Left lung (tissue), 10 donors: ENCODE data around the gene WDR33. TPM values are rescaled to one million over a fixed set of nuclear protein-coding genes. Genes with fewer than 3 reads are reported as not detected.

Experiments used
- ATAC-seq: fragments of 200-7000 bp; cut with Tn5 transposase; one replicate; pipeline ENCODE4 v1.9.1; 2020; ENCODE audit warnings: moderate library complexity
- DNase-seq, 4 donors: peaks; one replicate each; pipeline ENCODE4 v3.0.0-alpha.2; 2013 to 2020
- H3K27ac ChIP-seq, 2 donors: fragments of 200-600 bp; sonication (generic) in 1 of 2; one replicate each; pipeline versions ENCODE4 v1.5.0 to v1.8.0; 2020 to 2021
- H3K27me3 ChIP-seq, 2 donors: fragments of 200-600 bp; sonication (generic) in 1 of 2; one replicate each; pipeline versions ENCODE4 v1.5.0 to v1.8.0; 2020 to 2021
- H3K36me3 ChIP-seq, 2 donors: fragments of 200-600 bp; sonication (generic) in 1 of 2; one replicate each; pipeline versions ENCODE4 v1.5.0 to v1.8.0; 2020 to 2021
- H3K4me1 ChIP-seq, 2 donors: fragments of 200-600 bp; one replicate each; pipeline ENCODE4 v1.8.0; 2021
- H3K4me3 ChIP-seq, 2 donors: fragments of 200-600 bp; sonication (generic) in 1 of 2; one replicate each; pipeline versions ENCODE4 v1.5.0 to v1.8.0; 2020 to 2021; ENCODE audit warnings: mild to moderate bottlenecking in 1 of 2
- H3K9me3 ChIP-seq, 2 donors: fragments of 200-600 bp; sonication (generic) in 1 of 2; one replicate each; pipeline versions ENCODE4 v1.5.0 to v1.8.0; 2020 to 2021
- intact Hi-C, 2 donors: fragments of 100-400 bp; cut with DNase I; formaldehyde crosslinking; loops; one replicate each; pipeline versions ENCODE4 v1.11.2 to v1.14.2; 2022
- polyA plus RNA-seq, 6 donors: library from polyadenylated mRNA; unstranded; fragments of 120-200 nt; gene quantifications; one replicate each; pipeline ENCODE4 v1.2.1, GENCODE V29; 2013; ENCODE audit not compliant: insufficient read length in 6 of 6
- total RNA-seq, 2 donors: library from RNA; stranded (reverse); fragmentation: NEBNext Ultra II Directional; extraction: Animal tissue kit (Norgen Biotek cat#: 25700); gene quantifications; one replicate each; pipeline ENCODE4 v1.2.1, GENCODE V29; 2021
- TF ChIP-seq, protein P1 (sequence below), 2 donors: fragments of 200-600 bp; sonication (generic) in 1 of 2; IDR thresholded peaks; one replicate each; pipeline versions ENCODE4 v1.5.0 to v1.8.0; 2021; ENCODE audit warnings: antibody characterized with exemption in 2 of 2
- donor health status: DM: no; HTN: yes; CAD: no.
- donor health status: DM: no; HTN: no; CAD: no.

Gene WDR33
- total and polyA plus RNA-seq, 8 donors = 46.4 to 57.5 (median 50.8) TPM

DNA sequence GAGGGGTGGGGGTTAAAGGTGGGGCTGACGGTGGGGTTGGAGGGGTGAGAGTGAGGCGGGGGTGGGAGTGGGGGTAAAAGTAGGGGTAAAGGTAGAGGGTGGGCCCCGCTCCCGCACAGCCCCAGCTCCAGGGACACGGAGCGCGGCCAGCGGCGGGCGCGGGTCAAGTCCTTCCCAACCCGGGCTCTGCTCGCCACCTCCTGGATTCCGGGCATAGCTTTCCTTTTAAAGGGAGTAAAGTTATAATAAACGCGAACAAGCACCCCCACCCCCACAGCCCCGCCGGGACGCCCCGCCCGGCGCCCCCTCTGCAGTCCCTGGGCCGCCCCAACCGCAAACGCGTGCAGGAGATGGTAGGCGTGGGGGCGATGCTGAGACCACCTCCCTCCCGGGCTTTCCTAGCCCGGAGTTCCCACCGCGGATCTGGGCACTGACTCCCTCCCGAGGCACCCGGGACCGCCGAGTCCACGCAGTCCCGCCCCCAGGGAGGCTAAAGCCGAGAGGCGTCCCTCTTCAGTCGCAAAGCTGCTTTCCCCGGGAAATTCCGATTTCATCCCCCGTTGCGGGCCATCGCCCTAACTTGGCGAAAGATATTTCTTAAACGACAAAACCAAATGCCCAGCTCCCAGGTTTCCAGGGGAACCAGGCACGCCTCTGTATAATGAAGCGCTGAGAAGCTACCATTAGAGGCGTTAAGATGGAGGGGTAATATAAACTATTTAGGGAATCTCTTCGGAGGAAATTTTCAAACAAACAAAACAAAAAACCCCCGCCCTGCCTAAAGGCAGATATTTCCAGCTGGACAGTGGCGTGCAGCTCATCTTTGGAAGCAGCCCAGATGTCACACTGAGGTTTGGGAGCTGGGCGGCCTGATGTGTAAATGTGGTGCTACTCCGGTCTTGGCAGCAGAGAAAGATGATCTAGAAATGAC lies 135.4 kb downstream of the WDR33 start, which contains the start of gene LIMS2:
Gene LIMS2, minus strand, starts transcription at position 200 of the 931 bp plus-strand sequence. CDS start 506 bp downstream, outside the sequence.
- peak; percentile 74 for ATAC-seq
- peak in 1 of 4 donors; percentile 76 for DNase-seq

DNA sequence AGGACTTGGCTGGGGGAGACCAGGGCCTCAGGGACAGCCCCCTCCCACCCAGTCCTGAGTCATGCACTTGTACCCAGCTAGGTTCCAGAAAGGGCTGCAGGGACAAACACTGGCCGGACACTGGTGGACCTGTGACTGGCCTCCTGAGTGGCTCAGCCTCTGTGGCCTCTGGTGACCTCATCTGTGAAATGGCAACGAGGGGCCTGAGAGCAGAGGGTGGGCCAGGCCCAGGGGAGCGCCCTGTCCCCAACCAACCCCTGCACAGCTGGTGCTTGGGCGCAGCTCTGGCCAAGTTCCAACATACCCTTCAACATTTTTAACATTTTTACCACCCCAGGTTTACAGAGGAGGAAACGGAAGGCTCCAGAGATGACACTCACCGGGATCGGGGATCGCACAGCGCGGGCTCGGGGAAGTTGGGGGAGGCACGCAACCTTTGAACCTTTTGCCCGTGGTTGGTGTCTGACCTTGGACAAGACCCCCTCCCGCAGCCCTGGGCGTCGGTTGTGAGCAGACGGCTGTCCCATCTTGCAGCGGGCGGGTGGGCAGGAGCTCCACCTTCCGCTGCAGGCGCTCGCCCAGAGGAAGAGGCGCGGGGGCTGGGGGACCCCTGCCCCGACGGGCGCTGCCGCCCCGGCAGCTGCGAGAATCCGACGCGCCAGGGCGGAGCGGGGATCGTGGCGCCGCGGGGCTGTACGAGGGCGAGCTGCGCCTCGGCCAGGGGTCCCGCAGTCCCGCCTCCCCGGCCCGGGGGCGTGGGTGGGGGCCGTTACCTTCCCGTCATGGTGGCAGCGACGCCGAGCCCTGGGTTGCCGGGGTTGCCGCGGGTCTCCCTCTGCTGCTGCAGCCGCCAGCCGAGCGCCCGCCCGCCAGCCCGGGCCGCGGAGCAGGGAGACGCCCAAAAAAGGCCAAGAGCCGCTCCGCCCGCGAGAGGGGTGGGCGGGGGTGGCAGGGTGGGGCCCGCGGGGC lies 136.4 kb downstream of the WDR33 start:
- Histone ChIP-seq H3K4me3 (peak overlapping the region; percentile 46 to 55), H3K27ac (peak overlapping the region; percentile 65 to 86), H3K9me3 (no peaks in the 10 kb centered on the region), H3K36me3 (no peaks in the 10 kb centered on the region), H3K27me3 (peaks cover 0 to 66% of the 10 kb centered on the region in 2 donors), H3K4me1 (peaks cover 6 to 30% of the 10 kb centered on the region in 2 donors)
- intact Hi-C loops = no loop called here
- peak in 1 of 4 donors; percentile 84 for DNase-seq
- TF ChIP-seq, protein P1, sequence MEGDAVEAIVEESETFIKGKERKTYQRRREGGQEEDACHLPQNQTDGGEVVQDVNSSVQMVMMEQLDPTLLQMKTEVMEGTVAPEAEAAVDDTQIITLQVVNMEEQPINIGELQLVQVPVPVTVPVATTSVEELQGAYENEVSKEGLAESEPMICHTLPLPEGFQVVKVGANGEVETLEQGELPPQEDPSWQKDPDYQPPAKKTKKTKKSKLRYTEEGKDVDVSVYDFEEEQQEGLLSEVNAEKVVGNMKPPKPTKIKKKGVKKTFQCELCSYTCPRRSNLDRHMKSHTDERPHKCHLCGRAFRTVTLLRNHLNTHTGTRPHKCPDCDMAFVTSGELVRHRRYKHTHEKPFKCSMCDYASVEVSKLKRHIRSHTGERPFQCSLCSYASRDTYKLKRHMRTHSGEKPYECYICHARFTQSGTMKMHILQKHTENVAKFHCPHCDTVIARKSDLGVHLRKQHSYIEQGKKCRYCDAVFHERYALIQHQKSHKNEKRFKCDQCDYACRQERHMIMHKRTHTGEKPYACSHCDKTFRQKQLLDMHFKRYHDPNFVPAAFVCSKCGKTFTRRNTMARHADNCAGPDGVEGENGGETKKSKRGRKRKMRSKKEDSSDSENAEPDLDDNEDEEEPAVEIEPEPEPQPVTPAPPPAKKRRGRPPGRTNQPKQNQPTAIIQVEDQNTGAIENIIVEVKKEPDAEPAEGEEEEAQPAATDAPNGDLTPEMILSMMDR (IDR thresholded peaks at IDR 0.05) = no peak
- ATAC-seq = peak; percentile 65

More for the DNA sequence above, 135.4 kb downstream of the WDR33 start, which contains the start of gene LIMS2:
- no peaks in the 10 kb centered on the region for H3K9me3 ChIP-seq
- intact Hi-C loops = no loop called here
- no peaks in the 10 kb centered on the region for H3K36me3 ChIP-seq
- peak within 1 kb of the TSS; percentile 46 to 55 for H3K4me3 ChIP-seq
- TF ChIP-seq, protein P1 (IDR thresholded peaks at IDR 0.05) = no peak
- peaks cover 0 to 66% of the 10 kb centered on the region in 2 donors for H3K27me3 ChIP-seq
- H3K4me1 ChIP-seq = peaks cover 6 to 29% of the 10 kb centered on the region in 2 donors
- H3K27ac ChIP-seq = peak within 1 kb of the TSS; percentile 65 to 86

DNA sequence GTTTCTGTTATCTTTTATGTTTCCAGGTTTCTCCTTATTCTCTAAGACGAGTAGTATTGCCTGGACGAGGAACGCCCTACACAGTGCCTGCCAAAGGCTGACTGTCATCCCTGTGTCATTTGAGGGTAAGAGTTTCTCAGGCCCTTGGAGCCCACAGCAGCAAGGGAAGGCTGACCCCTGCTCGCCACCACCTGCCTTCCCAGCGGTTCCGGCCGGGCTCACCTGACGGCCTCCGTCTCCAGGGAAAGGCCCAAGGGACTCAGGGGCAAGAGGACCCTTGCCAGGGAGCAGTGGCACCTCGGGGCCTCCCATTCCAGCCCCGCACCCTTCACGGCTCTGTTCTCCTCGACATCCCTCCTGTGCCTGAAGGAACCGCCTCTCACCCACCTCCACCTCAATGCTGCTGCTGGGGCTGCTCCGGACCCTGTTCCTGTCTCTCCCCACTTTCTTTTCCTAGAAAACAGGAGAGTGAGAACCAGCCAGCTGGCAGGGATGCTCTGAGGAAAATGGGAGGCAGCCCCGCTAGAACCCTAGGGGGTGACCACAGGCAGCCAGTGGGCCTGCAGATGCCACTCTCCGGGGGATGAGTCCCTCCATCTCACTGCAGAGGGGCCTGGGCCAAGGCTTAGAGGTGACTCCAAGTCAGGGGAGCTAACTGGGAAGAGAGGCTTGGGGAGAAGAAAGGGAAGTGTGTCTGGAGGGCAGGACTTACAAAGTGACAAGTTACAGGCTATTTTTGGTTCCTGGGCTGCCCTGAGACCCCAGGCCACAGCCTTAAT lies 137.5 kb downstream of the WDR33 start:
- TF ChIP-seq, protein P1 (IDR thresholded peaks at IDR 0.05) = no peak
- H3K36me3 ChIP-seq = no peaks in the 10 kb centered on the region
- H3K4me3 ChIP-seq = peak overlapping the region; percentile 46 to 55
- DNase-seq (peak in 1 of 4 donors; percentile 65), ATAC-seq (no peak)
- peak overlapping the region; percentile 65 to 86 for H3K27ac ChIP-seq
- H3K27me3 ChIP-seq = peaks cover 0 to 66% of the 10 kb centered on the region in 2 donors
- H3K9me3 ChIP-seq = no peaks in the 10 kb centered on the region
- intact Hi-C loops = no loop called here
- H3K4me1 ChIP-seq = peaks cover 6 to 30% of the 10 kb centered on the region in 2 donors

DNA sequence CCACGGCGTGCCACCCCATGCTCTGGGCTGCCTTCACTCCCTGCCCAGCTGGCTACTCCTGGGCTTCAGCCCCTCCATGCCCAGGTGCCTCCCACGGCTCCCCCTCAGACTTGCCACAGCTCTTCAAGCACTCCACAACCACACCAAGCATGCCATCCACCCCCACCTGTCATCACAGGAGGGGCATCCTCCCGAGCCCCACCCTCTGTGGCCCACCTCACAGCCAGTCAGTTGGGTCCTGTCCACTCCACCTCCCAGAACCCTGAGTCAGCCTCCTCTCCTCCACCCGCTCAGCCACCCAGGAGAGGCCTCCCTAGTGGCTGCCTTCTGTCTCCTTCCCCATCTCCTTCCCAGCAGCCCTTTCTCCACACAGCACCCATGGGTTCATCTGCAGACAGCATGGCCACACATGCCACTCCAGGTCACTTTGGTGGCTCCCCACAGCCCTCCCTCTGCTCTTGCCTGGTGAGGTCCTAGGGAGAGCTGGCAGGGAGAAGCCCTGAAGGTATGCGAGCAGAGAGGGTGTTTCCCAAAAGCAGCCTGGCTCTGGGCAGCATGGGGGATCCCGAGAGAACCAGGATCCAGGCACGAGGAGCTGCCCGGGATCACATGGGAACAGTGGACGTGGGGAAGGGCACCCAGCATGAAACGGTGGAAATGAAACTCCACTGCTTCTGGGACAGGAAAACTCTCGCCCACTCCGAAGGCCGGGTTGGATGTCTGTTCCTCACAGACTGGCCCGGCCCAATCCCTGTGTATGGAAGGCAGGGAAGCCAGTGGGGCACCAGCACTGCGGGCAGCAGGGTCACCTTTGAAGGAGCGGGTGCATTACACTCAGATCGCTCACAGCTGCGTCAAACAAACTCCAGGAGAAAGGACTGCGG lies 138.4 kb downstream of the WDR33 start:
- intact Hi-C loops = no loop called here
- Histone ChIP-seq H3K4me1 (peaks cover 6 to 30% of the 10 kb centered on the region in 2 donors), H3K9me3 (no peaks in the 10 kb centered on the region), H3K4me3 (peak overlapping the region in 1 of 2 donors; percentile 55), H3K27ac (peak overlapping the region; percentile 65 to 86), H3K27me3 (peaks cover 0 to 62% of the 10 kb centered on the region in 2 donors), H3K36me3 (no peaks in the 10 kb centered on the region)
- DNase-seq = peak in 1 of 4 donors; percentile 57
- ATAC-seq = no peak
- TF ChIP-seq, protein P1 (IDR thresholded peaks at IDR 0.05) = no peak
